Astrocyte of the spinal cord (primary cell): ENCODE data around the gene DOCK9.

Experiments used
- DNase-seq: peaks from one replicate; pipeline ENCODE4 v3.0.0; 2011; ENCODE audit warnings: low read depth, low spot score
- H3K4me3 ChIP-seq: 2 replicates; pipeline ENCODE4 v1.5.1; 2011; ENCODE audit warnings: low read depth, mild to moderate bottlenecking, low read length, moderate library complexity
- CTCF ChIP-seq: IDR thresholded peaks from 2 replicates; pipeline ENCODE4 v1.5.1; 2012; ENCODE audit warnings: low read depth, mild to moderate bottlenecking, low read length, inconsistent platforms
- in situ Hi-C: cut with HindIII; loops from 2 replicates; pipeline ENCODE4 v1.10.0; 2017; ENCODE audit warnings: low sequenced_read_pairs

DOCK9 gene

GRCh38 chr13:98957731-98958442 lies 20.0 kb downstream of the DOCK9 start:
- no peak overlapping the region for H3K4me3 ChIP-seq
- in situ Hi-C loops, result no loop called here
- DNase-seq, result no peak
- no peak for TF ChIP-seq CTCF

DNA sequence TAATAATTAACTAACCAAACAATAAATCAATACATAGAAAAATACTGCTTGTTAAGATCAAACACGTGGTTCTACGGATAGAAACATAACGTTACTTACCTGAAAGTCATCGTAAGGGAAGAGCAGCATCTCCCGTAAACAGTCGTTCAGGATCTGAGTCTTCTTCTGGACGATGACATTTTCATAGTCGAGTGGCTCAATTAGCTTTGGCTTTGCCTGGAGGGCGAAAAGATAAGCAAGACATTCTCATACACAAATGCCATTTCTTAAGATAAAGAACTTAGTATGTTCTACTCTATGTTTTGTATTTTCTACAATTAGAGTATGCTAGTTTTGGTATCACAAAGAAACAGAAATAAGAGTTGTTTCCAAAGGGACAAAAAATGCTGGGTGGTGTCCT lies 22.5 kb downstream of the DOCK9 start:
- no peak for TF ChIP-seq CTCF
- DNase-seq, result no peak
- no peak overlapping the region for H3K4me3 ChIP-seq
- in situ Hi-C loops, result no loop called here

DNA sequence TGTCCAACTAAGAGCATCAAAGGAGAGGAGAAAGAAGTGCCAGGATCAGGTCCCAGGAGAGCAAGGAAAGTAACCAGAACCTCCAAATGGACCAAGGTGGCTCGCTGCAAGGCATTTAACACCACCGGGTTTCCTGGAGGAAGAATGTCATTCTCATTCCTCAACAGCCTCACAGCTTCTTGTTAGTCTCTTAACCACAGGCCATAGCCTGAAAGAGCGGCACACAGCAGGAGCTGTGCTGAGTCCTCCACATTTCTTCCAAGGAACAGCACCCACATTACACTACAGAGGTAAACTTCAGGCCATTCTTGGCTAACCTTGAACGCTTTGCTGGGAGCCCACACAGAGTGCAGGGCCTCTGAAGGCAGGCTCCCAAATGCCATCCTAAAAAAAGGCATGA lies 23.6 kb downstream of the DOCK9 start:
- no peak overlapping the region for H3K4me3 ChIP-seq
- in situ Hi-C loops, result no loop called here
- DNase-seq, result peak; percentile 51
- TF ChIP-seq CTCF, result no peak

- DNase-seq, result no peak
- no peak overlapping the region for H3K4me3 ChIP-seq
- in situ Hi-C loops, result no loop called here
- no peak for TF ChIP-seq CTCF
Observed at GRCh38 chr13:98951266-98951665, 26.6 kb downstream of the DOCK9 start.

- no peak overlapping the region for H3K4me3 ChIP-seq
- no peak for DNase-seq
- in situ Hi-C loops, result no loop called here
- TF ChIP-seq CTCF, result no peak
Observed at GRCh38 chr13:98950705-98951104, 27.2 kb downstream of the DOCK9 start.

DNA sequence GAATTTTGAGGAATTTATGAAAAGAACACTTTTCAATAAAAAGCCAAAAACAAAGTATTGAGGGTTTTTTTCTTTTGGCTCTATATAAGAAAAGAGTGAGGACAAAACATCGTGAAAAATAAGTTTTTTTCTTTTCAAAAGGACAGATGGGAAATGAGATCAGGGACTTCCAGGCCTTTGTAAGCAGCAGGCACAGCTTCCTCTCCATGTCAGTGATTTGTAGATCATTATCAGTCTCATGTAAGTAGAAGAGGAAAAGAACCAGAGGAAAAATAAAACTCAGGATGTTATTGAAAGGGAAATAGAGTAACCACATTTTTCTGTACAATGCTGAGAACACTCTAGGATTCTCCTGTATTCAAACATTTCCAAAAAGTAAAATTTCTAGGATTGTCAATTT lies 29.9 kb downstream of the DOCK9 start:
- no peak for TF ChIP-seq CTCF
- no peak overlapping the region for H3K4me3 ChIP-seq
- in situ Hi-C loops, result no loop called here
- DNase-seq, result no peak
